ENCODE results near the gene PDYN. TPM values are rescaled to one million over a fixed set of nuclear protein-coding genes. Genes with fewer than 3 reads are reported as not detected.

Gene PDYN
- total RNA-seq, 1 experiment from 2014 or later, result not detected

- no peak overlapping the region for H3K4me3 ChIP-seq
- TF ChIP-seq EZH2 (IDR thresholded peaks at IDR 0.05; ENCODE audit: low read depth) (no peak), CTCF (conservative IDR thresholded peaks at IDR 0.05) (no peak)
- H2AFZ ChIP-seq, result no peak overlapping the region
- H3F3A ChIP-seq (ENCODE audit: insufficient read depth, low read depth), result no peaks in the 10 kb centered on the region
- H3K27ac ChIP-seq, result no peak overlapping the region
- H4K20me1 ChIP-seq (ENCODE audit: insufficient read depth), result no peaks in the 10 kb centered on the region
- no peak overlapping the region for H3K4me2 ChIP-seq
- no peaks in the 10 kb centered on the region for H3K36me3 ChIP-seq (ENCODE audit: low read depth)
- no TSS peak for BruUV-seq (replicated peaks)
- H3K9me2 ChIP-seq (ENCODE audit: insufficient read depth), result no peaks in the 10 kb centered on the region
- H3K4me1 ChIP-seq (replicated peaks; ENCODE audit: insufficient read depth), result no peaks in the 10 kb centered on the region
- H3K9me3 ChIP-seq (ENCODE audit: insufficient read depth, low read depth), result no peaks in the 10 kb centered on the region
- H3K79me2 ChIP-seq (ENCODE audit: low read depth), result no peaks in the 10 kb centered on the region
- intact Hi-C loops (cut with micrococcal nuclease; ENCODE audit: unreplicated experiment), result no loop called here
- DNase-seq, result no peak
- CTCF ChIA-PET, result no interaction called here
- peaks cover 98% of the 10 kb centered on the region for H3K27me3 ChIP-seq (ENCODE audit: insufficient read depth, low read depth)
- POLR2A ChIA-PET (ENCODE audit: unreplicated experiment), result no interaction called here
These were observed 10.6 kb downstream of the PDYN start for GRCh38 chr20:1983301-1983700.

- Histone ChIP-seq H3K36me3 (ENCODE audit: low read depth) (no peaks in the 10 kb centered on the region), H3K9me2 (ENCODE audit: insufficient read depth) (no peaks in the 10 kb centered on the region), H3K4me3 (no peak overlapping the region), H3K27me3 (ENCODE audit: insufficient read depth, low read depth) (peaks cover 98% of the 10 kb centered on the region), H2AFZ (no peak overlapping the region), H3K27ac (no peak overlapping the region), H3F3A (ENCODE audit: insufficient read depth, low read depth) (no peaks in the 10 kb centered on the region), H3K4me2 (no peak overlapping the region), H3K79me2 (ENCODE audit: low read depth) (no peaks in the 10 kb centered on the region), H4K20me1 (ENCODE audit: insufficient read depth) (no peaks in the 10 kb centered on the region), H3K9me3 (ENCODE audit: insufficient read depth, low read depth) (no peaks in the 10 kb centered on the region), H3K4me1 (replicated peaks; ENCODE audit: insufficient read depth) (no peaks in the 10 kb centered on the region)
- ChIA-PET CTCF (interaction anchor here (0.7 kb wide), 1 partner anchor 477 kb away, joined by 3 read pairs; no protein-coding TSS in a partner anchor), POLR2A (ENCODE audit: unreplicated experiment) (no interaction called here)
- TF ChIP-seq CTCF (conservative IDR thresholded peaks at IDR 0.05) (no peak), EZH2 (IDR thresholded peaks at IDR 0.05; ENCODE audit: low read depth) (no peak)
- intact Hi-C loops (cut with micrococcal nuclease; ENCODE audit: unreplicated experiment), result no loop called here
- DNase-seq, result no peak
- no TSS peak for BruUV-seq (replicated peaks)
These were observed 11.2 kb downstream of the PDYN start for GRCh38 chr20:1982686-1983085.

- H3K36me3 ChIP-seq (ENCODE audit: low read depth), result no peaks in the 10 kb centered on the region
- H3K27me3 ChIP-seq (ENCODE audit: insufficient read depth, low read depth), result peaks cover 90% of the 10 kb centered on the region
- no peaks in the 10 kb centered on the region for H3K9me3 ChIP-seq (ENCODE audit: insufficient read depth, low read depth)
- H3K79me2 ChIP-seq (ENCODE audit: low read depth), result no peaks in the 10 kb centered on the region
- H2AFZ ChIP-seq, result no peak overlapping the region
- H3K9me2 ChIP-seq (ENCODE audit: insufficient read depth), result no peaks in the 10 kb centered on the region
- H3K4me1 ChIP-seq (replicated peaks; ENCODE audit: insufficient read depth), result no peaks in the 10 kb centered on the region
- no peak for TF ChIP-seq CTCF (conservative IDR thresholded peaks at IDR 0.05)
- no peak for TF ChIP-seq EZH2 (IDR thresholded peaks at IDR 0.05; ENCODE audit: low read depth)
- DNase-seq, result no peak
- BruUV-seq (replicated peaks), result no TSS peak
- ChIA-PET POLR2A (ENCODE audit: unreplicated experiment) (no interaction called here), CTCF (no interaction called here)
- H3K4me3 ChIP-seq, result no peak overlapping the region
- intact Hi-C loops (cut with micrococcal nuclease; ENCODE audit: unreplicated experiment), result no loop called here
- no peak overlapping the region for H3K4me2 ChIP-seq
- H4K20me1 ChIP-seq (ENCODE audit: insufficient read depth), result no peaks in the 10 kb centered on the region
- no peak overlapping the region for H3K27ac ChIP-seq
- no peaks in the 10 kb centered on the region for H3F3A ChIP-seq (ENCODE audit: insufficient read depth, low read depth)
These were observed 14.6 kb downstream of the PDYN start for GRCh38 chr20:1979106-1979778.

Data from PC-9 (cell line).